IPS-11a (cell line): ENCODE results near the gene TMC5.
"Not testable (repeated sequence)": the region's sequence is repeated elsewhere in the genome, so short reads cannot be mapped to it uniquely, and the experiment has no call there.

ENCODE experiments used
- H3K4me3 ChIP-seq: one replicate; pipeline ENCODE4 v1.5.1; 2013; ENCODE audit warnings: low read depth, low read length, control low read depth

The TMC5 gene, protein sequence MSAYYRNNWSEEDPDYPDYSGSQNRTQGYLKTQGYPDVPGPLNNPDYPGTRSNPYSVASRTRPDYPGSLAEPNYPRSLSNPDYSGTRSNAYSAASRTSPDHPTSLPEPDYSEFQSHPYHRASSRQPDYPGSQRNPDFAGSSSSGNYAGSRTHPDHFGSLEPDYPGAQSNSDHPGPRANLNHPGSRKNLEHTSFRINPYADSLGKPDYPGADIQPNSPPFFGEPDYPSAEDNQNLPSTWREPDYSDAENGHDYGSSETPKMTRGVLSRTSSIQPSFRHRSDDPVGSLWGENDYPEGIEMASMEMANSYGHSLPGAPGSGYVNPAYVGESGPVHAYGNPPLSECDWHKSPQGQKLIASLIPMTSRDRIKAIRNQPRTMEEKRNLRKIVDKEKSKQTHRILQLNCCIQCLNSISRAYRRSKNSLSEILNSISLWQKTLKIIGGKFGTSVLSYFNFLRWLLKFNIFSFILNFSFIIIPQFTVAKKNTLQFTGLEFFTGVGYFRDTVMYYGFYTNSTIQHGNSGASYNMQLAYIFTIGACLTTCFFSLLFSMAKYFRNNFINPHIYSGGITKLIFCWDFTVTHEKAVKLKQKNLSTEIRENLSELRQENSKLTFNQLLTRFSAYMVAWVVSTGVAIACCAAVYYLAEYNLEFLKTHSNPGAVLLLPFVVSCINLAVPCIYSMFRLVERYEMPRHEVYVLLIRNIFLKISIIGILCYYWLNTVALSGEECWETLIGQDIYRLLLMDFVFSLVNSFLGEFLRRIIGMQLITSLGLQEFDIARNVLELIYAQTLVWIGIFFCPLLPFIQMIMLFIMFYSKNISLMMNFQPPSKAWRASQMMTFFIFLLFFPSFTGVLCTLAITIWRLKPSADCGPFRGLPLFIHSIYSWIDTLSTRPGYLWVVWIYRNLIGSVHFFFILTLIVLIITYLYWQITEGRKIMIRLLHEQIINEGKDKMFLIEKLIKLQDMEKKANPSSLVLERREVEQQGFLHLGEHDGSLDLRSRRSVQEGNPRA

DNA sequence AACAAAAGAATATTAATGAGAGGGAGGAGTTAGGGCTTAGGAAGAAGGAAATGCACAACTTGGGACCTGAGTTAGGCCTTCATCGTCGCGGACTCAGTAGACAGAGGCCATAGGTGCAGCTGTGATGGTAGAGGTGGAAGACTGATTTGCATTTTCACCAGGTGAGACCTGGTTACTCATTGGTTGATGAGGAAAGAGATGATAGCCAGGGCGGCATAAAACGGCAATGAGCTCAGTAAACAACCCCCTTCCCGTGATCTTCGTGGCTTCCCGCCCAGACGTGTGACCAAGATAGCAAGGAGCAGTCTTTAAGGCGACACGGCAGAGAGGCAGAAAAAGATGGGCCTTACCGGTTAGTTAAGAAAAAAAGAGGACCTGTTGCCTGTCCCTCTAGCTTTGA lies at the start of gene TMC5:
Gene TMC5, plus strand, starts transcription at position 244 of the 400 bp plus-strand sequence. CDS start 22,156 bp downstream, outside the sequence.
- no peak within 1 kb of the TSS for H3K4me3 ChIP-seq

DNA sequence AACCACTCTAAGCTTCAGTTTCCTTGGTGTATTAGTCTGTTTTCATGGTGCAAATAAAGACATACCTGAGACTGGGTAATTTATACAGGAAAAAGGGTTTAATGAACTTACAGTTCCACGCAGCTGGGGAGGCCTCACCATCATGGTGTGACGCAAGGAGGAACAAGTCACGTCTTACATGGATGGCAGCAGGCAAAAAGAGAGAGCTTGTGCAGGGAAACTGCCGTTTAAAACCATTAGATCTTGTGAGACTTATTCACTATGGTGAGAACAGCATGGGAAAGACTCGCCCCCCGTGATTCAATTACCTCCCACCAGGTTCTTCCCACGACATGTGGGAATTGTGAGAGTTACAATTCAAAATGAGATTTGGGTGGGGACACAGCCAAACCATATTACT lies 45.1 kb upstream of the TMC5 start:
- H3K4me3 ChIP-seq, result not testable (repeated sequence)

DNA sequence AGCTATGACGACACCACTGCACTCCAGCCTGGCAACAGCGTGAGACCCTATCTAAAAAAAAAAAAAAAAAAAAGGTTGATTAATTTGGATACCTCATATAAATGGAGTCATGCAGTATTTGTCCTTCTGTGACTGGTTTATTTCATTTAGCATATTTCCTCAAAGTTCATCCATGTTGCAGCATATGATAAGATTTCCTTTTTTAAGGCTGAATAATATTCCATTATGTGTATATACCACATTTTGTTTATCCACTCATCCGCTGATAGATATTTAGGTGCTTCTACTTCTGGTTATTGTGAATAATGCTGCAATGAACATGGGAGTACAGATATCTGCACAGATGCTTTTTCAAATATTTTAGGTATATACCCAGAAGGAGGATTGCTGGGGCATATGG lies 43.3 kb upstream of the TMC5 start:
- no peak overlapping the region for H3K4me3 ChIP-seq

- no peak overlapping the region for H3K4me3 ChIP-seq
These were observed 42.0 kb upstream of the TMC5 start for GRCh38 chr16:19375561-19376158.

GRCh38 chr16:19377864-19378263 lies 39.8 kb upstream of the TMC5 start:
- no peak overlapping the region for H3K4me3 ChIP-seq

GRCh38 chr16:19378511-19378910 lies 39.2 kb upstream of the TMC5 start:
- no peak overlapping the region for H3K4me3 ChIP-seq

GRCh38 chr16:19379838-19380237 lies 37.8 kb upstream of the TMC5 start:
- H3K4me3 ChIP-seq, result no peak overlapping the region

GRCh38 chr16:19380328-19380727 lies 37.4 kb upstream of the TMC5 start:
- no peak overlapping the region for H3K4me3 ChIP-seq

- H3K4me3 ChIP-seq, result no peak overlapping the region
These were observed 35.4 kb upstream of the TMC5 start for GRCh38 chr16:19382084-19382801.

DNA sequence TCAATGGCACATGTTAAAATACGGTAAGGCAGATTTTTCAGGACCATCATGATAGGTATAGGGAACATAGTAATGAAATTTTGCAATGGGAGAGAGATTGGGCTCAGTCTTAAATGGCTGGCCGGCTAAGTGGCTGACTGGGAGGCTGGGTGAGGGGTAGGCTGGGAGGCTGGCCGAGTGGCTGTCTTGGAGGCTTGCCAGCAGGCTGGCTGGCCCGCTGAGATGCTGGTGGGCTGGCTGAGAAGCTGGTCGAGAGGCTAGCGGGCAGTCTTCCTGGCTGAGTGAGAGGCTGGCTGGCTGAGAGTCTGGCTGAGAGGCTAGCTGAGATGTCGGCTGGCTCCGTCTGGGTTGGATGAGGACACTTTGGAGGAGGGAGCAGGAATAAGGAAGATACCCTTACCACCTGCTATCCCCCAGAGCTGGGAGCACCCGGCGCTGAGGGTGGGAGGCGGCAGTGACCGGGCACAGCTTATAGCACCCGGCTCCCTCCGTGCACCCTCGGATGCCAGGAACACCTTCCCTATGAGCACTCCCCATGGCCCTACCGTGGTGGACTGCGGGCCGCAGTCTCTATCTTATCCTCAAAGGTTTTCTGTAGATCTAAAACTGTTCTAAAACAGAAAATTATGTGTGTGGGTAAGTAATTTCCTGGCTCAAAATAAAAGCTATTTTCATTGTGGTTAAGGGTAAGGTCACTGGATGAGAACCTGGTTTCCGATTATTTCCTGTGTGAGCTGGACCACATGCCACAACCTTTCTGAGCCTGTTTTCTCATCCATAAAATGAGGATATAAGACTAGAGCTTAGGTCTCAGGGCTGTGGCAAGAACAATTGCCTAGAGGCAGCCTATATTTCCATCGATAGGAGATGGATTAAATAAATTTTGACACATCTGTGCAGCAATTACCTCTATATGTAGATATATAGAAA lies 34.5 kb upstream of the TMC5 start:
- H3K4me3 ChIP-seq, result no peak overlapping the region

- no peak overlapping the region for H3K4me3 ChIP-seq
These were observed 33.0 kb upstream of the TMC5 start for GRCh38 chr16:19384656-19385055.

GRCh38 chr16:19386525-19386924 lies 31.2 kb upstream of the TMC5 start:
- H3K4me3 ChIP-seq, result no peak overlapping the region

DNA sequence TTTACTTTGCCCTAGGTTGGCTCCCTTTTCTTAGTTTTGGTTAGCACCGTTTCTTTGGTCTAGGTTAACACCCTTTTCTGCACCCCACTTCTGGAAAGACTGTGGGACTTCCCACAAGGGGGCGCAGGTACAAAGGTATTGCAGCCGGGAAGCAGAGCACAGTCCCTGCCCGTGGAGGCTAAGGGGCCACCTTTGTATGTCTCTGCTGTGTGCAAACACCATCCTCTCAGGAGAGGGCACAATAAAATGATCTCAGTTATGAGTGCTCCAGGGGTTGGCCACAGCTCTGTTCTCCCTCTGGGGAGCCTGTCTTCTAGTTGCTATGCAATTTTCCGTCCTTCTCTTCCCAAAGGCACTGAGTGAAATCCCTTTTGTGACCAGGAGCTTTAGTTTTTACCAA lies 28.4 kb upstream of the TMC5 start:
- H3K4me3 ChIP-seq, result no peak overlapping the region

GRCh38 chr16:19391185-19391776 lies 26.4 kb upstream of the TMC5 start:
- H3K4me3 ChIP-seq, result not testable (repeated sequence)

GRCh38 chr16:19392352-19392751 lies 25.3 kb upstream of the TMC5 start:
- no peak overlapping the region for H3K4me3 ChIP-seq

- no peak overlapping the region for H3K4me3 ChIP-seq
These were observed 24.2 kb upstream of the TMC5 start for GRCh38 chr16:19393226-19394111.

DNA sequence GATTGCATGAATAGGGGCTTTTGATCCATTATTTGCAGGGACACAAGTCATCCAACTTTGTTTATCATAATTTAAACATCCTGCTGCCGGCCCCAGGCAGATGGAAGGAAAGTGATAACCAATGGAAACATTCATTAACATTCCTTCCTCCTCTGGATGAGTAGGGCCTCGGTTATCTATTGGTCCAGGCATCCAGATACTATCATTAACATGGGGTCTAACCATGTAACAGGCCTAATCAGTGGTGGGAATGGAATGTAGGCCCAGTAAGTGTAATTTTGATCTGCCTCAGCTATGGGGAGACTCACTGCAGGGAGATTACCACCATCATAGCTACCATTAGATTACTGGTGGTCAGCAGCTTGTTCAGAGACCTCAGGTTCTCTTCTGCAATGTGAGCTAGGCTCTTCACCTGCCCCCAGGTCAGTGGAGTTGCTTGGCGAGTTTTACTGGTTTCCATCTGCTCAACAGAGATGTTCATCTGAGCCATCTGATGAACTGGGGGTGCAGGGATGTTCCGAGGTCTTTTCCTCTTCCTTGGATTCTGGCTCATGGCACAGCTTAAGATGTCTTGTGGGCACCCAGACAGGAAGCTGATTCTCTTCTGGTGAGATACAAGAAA lies 21.9 kb upstream of the TMC5 start:
- H3K4me3 ChIP-seq, result not testable (repeated sequence)

DNA sequence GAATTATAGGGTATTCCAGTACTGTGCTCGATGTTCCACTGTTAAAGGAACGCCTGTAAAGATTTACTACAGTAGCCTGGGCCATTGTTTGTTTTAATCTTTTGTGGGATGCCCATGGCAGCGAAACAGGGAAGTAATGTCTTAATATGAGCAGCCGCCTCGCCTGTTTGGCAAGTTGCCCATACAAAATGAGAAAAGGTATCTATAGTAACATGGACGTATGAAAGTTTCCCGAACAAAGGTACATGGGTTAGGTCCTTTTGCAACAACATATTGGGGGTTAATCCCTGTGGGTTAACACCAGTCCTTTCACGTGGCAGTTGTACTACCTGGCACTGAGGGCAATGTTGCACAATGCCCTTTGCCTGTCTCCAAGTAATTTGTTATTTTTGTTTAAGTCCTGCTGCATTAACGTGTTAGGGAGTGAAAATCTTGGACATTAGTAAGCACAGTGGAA lies 21.1 kb upstream of the TMC5 start:
- H3K4me3 ChIP-seq, result no peak overlapping the region
